SK-N-SH treated with all-trans-retinoic acid at 6 μM for 48 hours (cell line): Measurements from ENCODE around the gene ITGB1BP1.

Experiments used
- ATAC-seq: fragments of 200-7000 bp; cut with Tn5 transposase; 3 replicates; pipeline ENCODE4 v1.9.1; 2020; ENCODE audit warnings: mild to moderate bottlenecking, moderate library complexity
- BACH2 ChIP-seq: fragments of 250-450 bp; sonication (Bioruptor Pico); IDR thresholded peaks from 2 replicates; pipeline ENCODE4 v1.9.0; 2021; ENCODE audit warnings: mild to moderate bottlenecking, borderline replicate concordance
- CREB5 ChIP-seq: fragments of 250-450 bp; sonication (Bioruptor Pico); IDR thresholded peaks from 2 replicates; pipeline ENCODE4 v1.5.1; 2020; ENCODE audit warnings: low read depth, mild to moderate bottlenecking, moderate library complexity
- CSDC2 ChIP-seq: fragments of 250-450 bp; sonication (Bioruptor Pico); IDR thresholded peaks from 2 replicates; pipeline ENCODE4 v1.5.0; 2020; ENCODE audit warnings: mild to moderate bottlenecking, moderate library complexity
- CSRNP3 ChIP-seq: fragments of 250-450 bp; sonication (Bioruptor Pico); IDR thresholded peaks from 2 replicates; pipeline ENCODE4 v1.5.1; 2021; ENCODE audit warnings: mild to moderate bottlenecking, moderate library complexity
- ESRRG ChIP-seq: fragments of 250-450 bp; sonication (Bioruptor Pico); IDR thresholded peaks from 2 replicates; pipeline ENCODE4 v1.6.1; 2021; ENCODE audit warnings: mild to moderate bottlenecking
- GLIS3 ChIP-seq: fragments of 250-450 bp; sonication (Bioruptor Pico); IDR thresholded peaks from 2 replicates; pipeline ENCODE4 v1.5.0; 2020; ENCODE audit warnings: mild to moderate bottlenecking, moderate library complexity
- ISL1 ChIP-seq: fragments of 250-450 bp; sonication (Bioruptor Pico); IDR thresholded peaks from 2 replicates; pipeline ENCODE4 v2.1.2; 2022; ENCODE audit warnings: mild to moderate bottlenecking, moderate library complexity
- OSR1 ChIP-seq: fragments of 250-450 bp; sonication (Bioruptor Pico); IDR thresholded peaks from 2 replicates; pipeline ENCODE4 v1.8.0; 2022; ENCODE audit warnings: moderate library complexity, mild to moderate bottlenecking, inconsistent platforms
- PATZ1 ChIP-seq: fragments of 250-450 bp; sonication (Bioruptor Pico); IDR thresholded peaks from 2 replicates; pipeline ENCODE4 v1.8.0; 2020; ENCODE audit warnings: mild to moderate bottlenecking, moderate library complexity, borderline replicate concordance
- POU6F1 ChIP-seq: fragments of 250-450 bp; sonication (Bioruptor Pico); IDR thresholded peaks from 2 replicates; pipeline ENCODE4 v1.8.0; 2021; ENCODE audit warnings: low read depth, mild to moderate bottlenecking, moderate library complexity, borderline replicate concordance
- RARB ChIP-seq: fragments of 250-450 bp; sonication (Bioruptor Pico); IDR thresholded peaks from 2 replicates; pipeline ENCODE4 v1.8.0; 2021; ENCODE audit warnings: mild to moderate bottlenecking, moderate library complexity
- SNAI2 ChIP-seq: fragments of 250-450 bp; sonication (Bioruptor Pico); IDR thresholded peaks from 2 replicates; pipeline ENCODE4 v1.5.0; 2020; ENCODE audit warnings: mild to moderate bottlenecking, moderate library complexity
- TCF4 ChIP-seq: fragments of 250-450 bp; sonication (Bioruptor Pico); IDR thresholded peaks from 2 replicates; pipeline ENCODE4 v1.8.0; 2021; ENCODE audit warnings: mild to moderate bottlenecking, moderate library complexity, borderline replicate concordance
- TOX ChIP-seq: fragments of 250-450 bp; sonication (Bioruptor Pico); IDR thresholded peaks from 2 replicates; pipeline ENCODE4 v1.8.0; 2021; ENCODE audit warnings: mild to moderate bottlenecking, moderate library complexity, borderline replicate concordance
- TSHZ2 ChIP-seq: fragments of 250-450 bp; sonication (Bioruptor Pico); IDR thresholded peaks from 2 replicates; pipeline ENCODE4 v1.5.0; 2020; ENCODE audit warnings: mild to moderate bottlenecking, moderate library complexity
- ZC3H10 ChIP-seq: fragments of 250-450 bp; sonication (Bioruptor Pico); IDR thresholded peaks from 2 replicates; pipeline ENCODE4 v1.5.1; 2021; ENCODE audit warnings: mild to moderate bottlenecking, moderate library complexity
- ZFP3 ChIP-seq: fragments of 250-450 bp; sonication (Bioruptor Pico); IDR thresholded peaks from 2 replicates; pipeline ENCODE4 v1.5.0; 2020; ENCODE audit warnings: mild to moderate bottlenecking, moderate library complexity
- ZFP30 ChIP-seq: fragments of 450-650 bp; formaldehyde crosslinking; IDR thresholded peaks from 2 replicates; pipeline ENCODE4 v1.5.0; 2022; ENCODE audit warnings: mild to moderate bottlenecking, moderate library complexity
- ZNF565 ChIP-seq: fragments of 450-650 bp; formaldehyde crosslinking; conservative IDR thresholded peaks from 2 replicates; pipeline ENCODE4 v1.5.0; 2020; ENCODE audit warnings: low read depth, mild to moderate bottlenecking, moderate library complexity
- ZNF70 ChIP-seq: fragments of 450-650 bp; formaldehyde crosslinking; IDR thresholded peaks from 2 replicates; pipeline ENCODE4 v1.5.0; 2020; ENCODE audit warnings: mild to moderate bottlenecking, moderate library complexity
- ZNF8 ChIP-seq: fragments of 450-650 bp; formaldehyde crosslinking; IDR thresholded peaks from 2 replicates; pipeline ENCODE4 v1.5.0; 2020; ENCODE audit warnings: mild to moderate bottlenecking, moderate library complexity

Gene ITGB1BP1

GRCh38 chr2:9445089-9445488, 21.8 kb upstream of the ITGB1BP1 start:
- no peak for TF ChIP-seq POU6F1 (CRISPR knock-in tag)
- no peak for TF ChIP-seq ZC3H10 (CRISPR knock-in tag)
- TF ChIP-seq PATZ1 (CRISPR knock-in tag): no peak
- no peak for TF ChIP-seq ZFP30
- TF ChIP-seq GLIS3 (CRISPR knock-in tag): no peak
- TF ChIP-seq TSHZ2 (CRISPR knock-in tag): no peak
- ATAC-seq: no peak

- no peak for ATAC-seq
- TF ChIP-seq POU6F1 (CRISPR knock-in tag): no peak
- no peak for TF ChIP-seq OSR1 (CRISPR knock-in tag)
- no peak for TF ChIP-seq SNAI2
- no peak for TF ChIP-seq CSRNP3 (CRISPR knock-in tag)
- no peak for TF ChIP-seq TCF4
- no peak for TF ChIP-seq CREB5
- no peak for TF ChIP-seq ZFP3 (CRISPR knock-in tag)
- no peak for TF ChIP-seq ISL1
- no peak for TF ChIP-seq ZNF8 (CRISPR knock-in tag)
- TF ChIP-seq TOX (CRISPR knock-in tag): no peak
- TF ChIP-seq ZNF70 (CRISPR knock-in tag): no peak
- no peak for TF ChIP-seq RARB (CRISPR knock-in tag)
- TF ChIP-seq ZFP30: no peak
- TF ChIP-seq CSDC2 (CRISPR knock-in tag): no peak
- TF ChIP-seq ZNF565 (CRISPR knock-in tag): no peak
- TF ChIP-seq BACH2 (CRISPR knock-in tag): no peak
- TF ChIP-seq ESRRG (CRISPR knock-in tag): no peak
- no peak for TF ChIP-seq PATZ1 (CRISPR knock-in tag)
- TF ChIP-seq ZC3H10 (CRISPR knock-in tag): no peak
Observed at GRCh38 chr2:9443526-9443925, 20.2 kb upstream of the ITGB1BP1 start.
